ENCODE data around the gene GTSE1.

GTSE1 gene

DNA sequence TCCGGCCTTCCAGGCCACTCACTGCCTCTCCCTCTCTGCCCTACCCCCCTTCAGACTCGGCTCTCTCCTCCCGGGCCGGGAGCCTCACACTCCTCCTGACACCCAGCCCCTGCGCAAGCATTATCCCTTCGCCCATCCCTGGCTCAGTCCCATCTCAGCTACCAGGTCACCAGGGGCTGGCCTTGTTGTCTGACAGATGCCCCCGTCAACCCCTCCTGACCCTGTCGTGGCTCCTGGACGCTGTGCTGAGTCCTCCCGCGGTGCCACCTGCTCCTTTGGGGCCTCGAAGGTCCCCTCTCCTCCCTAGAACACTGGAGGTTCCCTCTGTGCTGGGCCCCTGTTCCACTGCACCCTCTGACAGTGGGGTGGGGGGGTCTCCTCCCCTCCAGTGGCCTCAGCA lies 71.8 kb downstream of the GTSE1 start:
- no peak for DNase-seq

DNA sequence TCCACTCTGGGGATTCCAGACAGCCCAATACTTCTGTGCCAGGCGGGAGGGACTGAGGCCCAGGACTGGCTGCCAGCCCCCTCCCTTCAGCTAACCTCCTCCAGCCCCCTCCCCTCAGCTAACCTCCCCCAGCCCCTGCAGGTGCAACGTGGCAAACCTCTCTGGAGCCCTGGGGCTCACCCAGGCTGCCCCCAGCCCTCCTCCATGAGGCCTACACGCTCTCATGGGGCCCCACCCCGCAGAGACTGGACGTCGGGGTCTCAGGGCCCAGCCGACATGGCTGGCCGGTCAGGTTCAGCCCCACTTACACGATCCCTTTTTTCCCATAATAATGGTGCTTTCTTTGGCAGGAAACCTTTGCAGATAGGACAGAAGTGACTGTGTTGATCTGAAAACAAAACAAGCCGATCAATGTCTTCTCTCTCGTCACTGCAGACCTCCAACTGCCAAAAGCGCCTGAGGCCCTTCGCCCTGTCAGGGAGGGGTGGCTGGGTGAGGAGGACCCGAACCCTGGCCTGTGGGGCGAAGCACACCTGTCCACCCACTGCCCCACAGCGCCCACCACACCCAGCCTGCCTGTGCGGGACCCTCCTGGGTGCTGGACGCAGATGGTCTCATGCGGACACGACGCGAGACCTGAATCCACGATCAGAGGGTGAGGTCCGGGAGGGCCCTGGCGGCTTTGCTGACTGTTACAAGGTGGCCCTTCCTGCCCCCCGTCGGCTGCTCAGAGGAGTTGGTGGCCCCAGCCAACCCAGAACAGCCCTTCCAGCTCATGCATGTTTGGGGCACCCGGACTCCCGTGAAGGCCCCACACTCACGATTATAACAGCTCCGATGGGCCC lies 72.4 kb downstream of the GTSE1 start:
- DNase-seq, result no peak

DNA sequence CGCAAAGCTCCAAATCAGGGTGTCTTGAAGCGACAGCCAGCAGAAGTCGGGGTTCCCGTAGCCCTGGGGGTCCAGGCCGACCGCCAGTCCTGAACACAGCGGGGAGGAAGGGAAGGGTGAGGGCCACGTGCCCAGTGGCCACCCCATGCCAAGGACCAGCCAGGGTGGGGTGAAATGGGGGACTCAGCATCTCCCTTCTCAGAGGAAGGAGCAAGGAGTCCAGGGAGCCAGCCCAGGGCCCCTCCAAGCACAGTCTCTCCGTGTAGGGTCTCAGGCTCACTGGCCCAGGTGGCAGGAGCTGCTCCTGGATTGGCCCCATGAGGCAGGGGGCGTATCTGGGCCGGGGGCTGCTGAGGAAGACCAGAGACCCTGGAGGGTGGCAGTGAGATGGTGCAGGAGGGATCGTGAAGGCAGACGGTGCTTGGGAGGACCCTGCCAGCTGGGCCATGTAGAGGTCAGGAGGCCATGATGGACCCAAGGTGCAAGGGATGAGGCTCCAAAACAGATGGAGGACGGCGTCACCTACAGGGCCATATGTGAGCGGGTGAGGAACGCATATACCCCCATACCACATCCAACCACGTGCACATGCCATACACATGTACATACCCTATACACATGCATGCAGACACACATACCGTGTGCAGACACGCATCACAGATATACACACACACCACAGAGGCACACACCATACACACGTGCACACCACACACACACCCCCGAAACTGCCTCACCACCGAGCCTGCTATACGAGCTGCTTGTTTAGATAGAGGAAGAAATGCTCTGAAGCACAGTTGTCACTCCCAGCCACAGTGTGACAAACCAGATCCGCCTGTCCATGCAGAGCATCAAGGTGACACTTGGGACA lies 73.3 kb downstream of the GTSE1 start:
- no peak for DNase-seq

- DNase-seq, result no peak
Measured at GRCh38 chr22:46370584-46371291, 74.1 kb downstream of the GTSE1 start.

DNA sequence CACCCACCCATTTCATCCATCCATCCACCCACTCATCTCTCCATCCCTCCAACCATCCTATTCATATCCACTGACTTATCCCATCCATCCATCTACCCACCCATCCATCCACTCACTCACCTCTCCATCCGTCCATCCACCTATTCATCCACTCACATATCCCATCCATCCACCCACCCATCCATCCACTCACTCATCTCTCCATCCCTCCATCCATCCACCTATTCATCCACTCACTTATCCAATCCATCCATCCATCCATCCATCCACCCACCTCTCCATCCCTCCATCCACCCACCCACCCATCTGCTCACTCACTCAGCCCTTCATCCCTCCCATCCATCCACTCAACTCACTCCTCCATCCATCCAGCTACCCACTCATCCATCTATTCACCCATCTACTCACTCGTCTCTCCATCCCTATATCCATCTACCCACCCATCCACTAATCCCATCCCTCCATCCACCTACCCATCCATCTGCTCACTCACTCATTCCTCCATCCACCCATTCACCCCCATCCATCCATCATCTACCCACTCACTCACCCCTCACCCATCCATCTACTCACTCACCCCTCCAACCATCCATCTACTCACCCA lies 75.1 kb downstream of the GTSE1 start:
- DNase-seq, result no peak

DNA sequence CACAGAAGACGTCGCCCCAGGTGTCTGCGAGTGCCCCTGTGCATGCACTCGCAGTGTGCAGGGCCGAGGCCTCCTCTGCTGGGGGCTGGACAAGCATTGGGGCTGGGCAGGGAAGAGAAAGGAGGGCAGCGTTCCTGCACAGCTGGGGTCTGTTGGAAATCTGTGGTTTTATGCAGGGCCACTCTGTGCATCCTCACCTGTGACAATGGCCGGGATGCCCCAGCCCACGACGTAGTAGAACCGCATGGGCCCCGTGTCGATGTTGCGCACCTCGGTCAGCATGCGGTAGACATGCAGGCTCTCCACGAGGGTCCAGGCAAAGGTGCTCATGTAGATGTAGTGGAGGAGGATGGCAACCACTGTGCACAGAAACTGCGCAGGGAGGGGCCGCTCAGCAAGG lies 76.0 kb downstream of the GTSE1 start:
- DNase-seq, result no peak

DNA sequence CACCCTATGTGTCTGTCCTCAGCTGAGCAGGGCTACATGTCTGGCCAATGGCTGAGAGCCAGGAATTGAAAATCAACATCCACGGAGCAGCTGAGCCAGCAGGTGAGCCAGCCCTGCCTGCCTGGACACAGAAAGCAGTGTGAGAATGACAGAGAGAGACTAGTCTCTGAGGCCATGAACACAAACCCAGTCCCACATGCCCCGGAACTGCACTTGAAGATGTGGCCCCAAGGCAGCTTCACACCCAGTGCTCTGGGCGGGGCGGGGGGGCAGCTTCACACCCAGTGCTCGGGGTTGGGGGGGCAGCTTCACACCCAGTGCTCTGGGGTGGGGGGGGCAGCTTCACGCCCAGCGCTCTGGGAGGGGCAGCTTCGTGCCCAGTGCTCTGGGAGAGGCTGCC lies 76.5 kb downstream of the GTSE1 start:
- no peak for DNase-seq

DNA sequence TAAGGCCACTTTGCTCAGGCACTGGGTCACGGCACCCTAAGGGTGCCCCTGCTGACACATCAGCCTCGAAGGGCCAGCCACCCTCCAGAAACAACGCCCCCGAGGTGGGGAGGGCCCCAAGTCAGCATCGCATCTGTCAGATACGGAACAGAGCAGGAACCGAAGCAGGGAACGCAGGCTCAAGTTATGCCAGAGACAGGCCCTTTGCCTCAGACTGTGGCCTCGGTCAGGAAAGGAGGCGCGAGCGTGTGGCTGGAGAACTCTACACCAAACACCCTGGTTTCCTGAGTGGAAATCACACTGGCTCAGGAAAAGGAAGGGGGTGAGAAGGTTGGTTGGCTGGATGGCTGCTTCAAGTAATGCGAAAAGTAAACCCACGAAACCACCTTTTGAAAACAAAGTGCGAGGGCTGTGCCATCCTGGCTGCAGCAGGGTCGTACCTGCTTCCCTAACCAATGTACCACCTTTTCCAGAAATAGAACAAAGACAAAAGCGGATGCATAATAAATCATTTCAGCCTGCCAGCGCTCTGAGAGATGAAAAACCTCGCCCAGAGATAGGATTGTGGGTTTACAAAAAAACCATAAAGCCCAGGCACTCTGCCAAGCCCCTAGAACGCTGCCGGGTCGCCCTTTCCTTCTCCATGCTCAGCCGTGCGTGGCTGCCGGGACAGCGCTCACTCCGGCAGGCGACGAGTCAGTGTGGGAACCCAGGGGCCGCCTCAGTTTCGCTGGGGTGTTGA lies 77.4 kb downstream of the GTSE1 start:
- DNase-seq, result no peak

- DNase-seq, result no peak
Measured at GRCh38 chr22:46374663-46375474, 78.2 kb downstream of the GTSE1 start.

DNA sequence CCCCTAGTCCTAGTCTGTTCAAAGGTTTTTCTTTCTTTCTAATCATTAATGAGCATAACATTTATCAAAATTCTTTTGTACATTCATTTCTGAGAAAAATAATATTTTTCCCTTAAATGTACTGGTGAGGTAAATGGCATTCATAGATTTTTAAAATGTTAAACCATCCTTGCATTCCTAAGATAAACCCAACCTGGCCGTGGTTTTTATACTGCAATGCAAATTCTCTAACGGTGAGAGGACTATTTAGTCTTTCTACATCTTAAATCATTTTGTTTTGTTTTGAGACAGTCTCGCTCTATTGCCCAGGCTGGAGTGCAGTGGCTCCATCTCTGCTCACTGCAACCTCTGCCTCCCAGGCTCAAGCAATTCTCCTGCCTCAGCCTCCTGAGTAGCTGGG lies 79.4 kb downstream of the GTSE1 start:
- DNase-seq, result no peak

- no peak for DNase-seq
Measured at GRCh38 chr22:46376908-46377524, 80.3 kb downstream of the GTSE1 start.

GRCh38 chr22:46377525-46378425 lies 81.1 kb downstream of the GTSE1 start:
- no peak for DNase-seq

DNA sequence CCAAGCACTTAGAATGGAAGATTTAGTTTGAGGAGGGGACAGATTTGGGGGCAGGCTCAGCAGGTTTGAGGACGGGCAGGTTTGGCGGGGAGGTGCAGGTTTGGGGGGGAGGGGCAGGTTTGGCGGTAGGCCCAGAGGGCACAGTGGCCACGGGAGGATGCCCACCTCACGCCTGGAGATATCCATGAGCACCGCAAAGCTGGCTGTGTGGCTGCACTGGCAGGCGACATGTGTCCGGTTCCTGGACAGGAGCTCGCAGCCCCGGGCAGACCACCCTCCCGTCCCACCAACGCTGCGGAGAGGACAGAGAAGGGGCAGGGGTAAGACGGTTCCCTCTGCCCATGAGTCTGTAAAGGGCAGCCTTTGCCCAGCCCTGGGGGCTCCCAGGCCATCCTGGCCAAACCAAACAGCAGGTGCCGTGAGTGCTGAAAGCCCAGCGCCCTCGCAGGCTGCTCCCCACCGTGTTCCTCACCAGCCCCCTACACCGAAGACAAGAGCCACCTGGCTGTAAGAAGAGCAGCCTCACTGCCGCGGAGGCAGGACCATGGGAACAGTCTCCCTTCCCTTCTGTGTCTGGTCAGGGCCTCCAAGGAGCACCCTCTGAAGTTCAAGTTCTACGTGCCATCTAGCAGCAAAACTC lies 81.9 kb downstream of the GTSE1 start:
- DNase-seq, result no peak

- no peak for DNase-seq
Measured at GRCh38 chr22:46379066-46379930, 82.6 kb downstream of the GTSE1 start.

DNA sequence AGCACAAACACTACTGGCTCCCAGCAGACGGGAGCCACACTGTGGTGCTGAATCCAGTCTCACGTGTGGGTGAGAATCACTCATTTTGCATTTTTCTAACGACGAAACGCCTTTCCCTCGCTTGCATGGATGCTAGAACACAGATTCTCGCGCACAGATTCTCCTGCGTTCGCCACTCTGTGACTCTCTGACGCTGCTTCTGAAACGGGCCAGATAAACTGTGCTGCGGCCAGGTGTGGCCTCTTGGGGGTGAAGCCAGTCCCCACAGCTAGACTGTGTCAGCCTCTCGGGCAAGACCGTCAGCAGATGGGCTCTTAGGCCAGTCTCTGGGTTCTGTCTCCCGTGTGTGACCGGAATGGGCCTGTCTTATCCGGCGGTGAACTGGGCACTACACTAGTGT lies 83.4 kb downstream of the GTSE1 start:
- no peak for DNase-seq
